DOHH2 (cell line): ENCODE results near the gene PGD.

Source experiments
- H3F3A ChIP-seq: fragments of 200-600 bp; sonication (generic), shearing (Covaris generic); 2 replicates; pipeline ENCODE4 v1.6.0; 2016; ENCODE audit warnings: antibody characterized with exemption, mild to moderate bottlenecking; ENCODE audit not compliant: control insufficient read depth, insufficient read depth
- H3K27ac ChIP-seq: fragments of 200-600 bp; sonication (generic); 2 replicates; pipeline ENCODE4 v1.5.1; 2014; ENCODE audit warnings: low read depth, mild to moderate bottlenecking, low read length, moderate library complexity
- H3K27me3 ChIP-seq: fragments of 200-600 bp; sonication (generic); 2 replicates; pipeline ENCODE4 v1.6.1; 2014; ENCODE audit warnings: mild to moderate bottlenecking, low read length, mixed read lengths; ENCODE audit not compliant: control insufficient read depth
- H3K36me3 ChIP-seq: fragments of 200-600 bp; sonication (generic); 2 replicates; pipeline ENCODE4 v1.6.1; 2014; ENCODE audit warnings: mild to moderate bottlenecking, low read length, moderate library complexity, mixed read lengths; ENCODE audit not compliant: control insufficient read depth
- H3K4me1 ChIP-seq: fragments of 200-600 bp; sonication (generic); 2 replicates; pipeline ENCODE4 v1.6.1; 2014; ENCODE audit warnings: mild to moderate bottlenecking, low read length, mixed read lengths; ENCODE audit not compliant: control insufficient read depth
- H3K4me2 ChIP-seq: fragments of 200-600 bp; sonication (generic); 2 replicates; pipeline ENCODE4 v1.6.0; 2014; ENCODE audit warnings: mild to moderate bottlenecking, low read length, moderate library complexity
- H3K4me3 ChIP-seq: fragments of 200-600 bp; sonication (generic); 2 replicates; pipeline ENCODE4 v1.5.1; 2014; ENCODE audit warnings: mild to moderate bottlenecking, low read length, mixed read lengths
- H3K79me2 ChIP-seq: fragments of 200-600 bp; sonication (generic); 2 replicates; pipeline ENCODE4 v1.6.1; 2014; ENCODE audit warnings: mild to moderate bottlenecking, low read length, mixed read lengths; ENCODE audit not compliant: control insufficient read depth
- H3K9me2 ChIP-seq: fragments of 200-600 bp; sonication (generic); replicated peaks from 2 replicates; pipeline ENCODE4 v1.6.1; 2014; ENCODE audit warnings: mild to moderate bottlenecking, low read length, mixed read lengths; ENCODE audit not compliant: control insufficient read depth
- H3K9me3 ChIP-seq: fragments of 200-600 bp; sonication (generic); 2 replicates; pipeline ENCODE4 v1.6.1; 2014; ENCODE audit warnings: antibody characterized with exemption, low read length, mixed read lengths; ENCODE audit not compliant: control insufficient read depth, insufficient read depth
- H4K20me1 ChIP-seq: fragments of 200-600 bp; sonication (generic); 2 replicates; pipeline ENCODE4 v1.6.0; 2014; ENCODE audit warnings: low read depth, mild to moderate bottlenecking, antibody characterized with exemption, low read length, moderate library complexity; ENCODE audit not compliant: control insufficient read depth, insufficient read depth
- CTCF ChIP-seq: fragments of 200-600 bp; sonication (generic); IDR thresholded peaks from one replicate; pipeline ENCODE4 v1.5.1; 2014; ENCODE audit warnings: antibody characterized with exemption, mild to moderate bottlenecking, low read depth, low read length; ENCODE audit not compliant: poor library complexity, severe bottlenecking
- EZH2phosphoT487 ChIP-seq: fragments of 200-600 bp; sonication (generic); IDR thresholded peaks from 2 replicates; pipeline ENCODE4 v1.6.1; 2017; ENCODE audit warnings: borderline replicate concordance, mild to moderate bottlenecking, antibody characterized with exemption, low read length, moderate library complexity, mixed read lengths

PGD gene

GRCh38 chr1:10459184-10459583, 60.3 kb downstream of the PGD start:
- peaks cover 7% of the 10 kb centered on the region; the same call in 1 of the 2 replicates for H3K4me1 ChIP-seq

GRCh38 chr1:10467078-10467477, 68.2 kb downstream of the PGD start:
- Histone ChIP-seq H3K9me3 (no peaks in the 10 kb centered on the region), H3K9me2 (no peaks in the 10 kb centered on the region), H3K27ac (no peak overlapping the region), H3K4me1 (peaks cover 7% of the 10 kb centered on the region), H3K27me3 (no peaks in the 10 kb centered on the region), H3K79me2 (peaks cover 29% of the 10 kb centered on the region), H3F3A (no peaks in the 10 kb centered on the region), H4K20me1 (peaks cover 4% of the 10 kb centered on the region; the same call in 1 of the 2 replicates), H3K4me2 (no peak overlapping the region), H3K4me3 (no peak overlapping the region), H3K36me3 (peaks cover 71% of the 10 kb centered on the region)
- no peak for TF ChIP-seq CTCF
- TF ChIP-seq EZH2phosphoT487 = no peak

More at GRCh38 chr1:10459184-10459583, 60.3 kb downstream of the PGD start:
- Histone ChIP-seq H3F3A (0 out of 2 replicates have a peak, but pooled peaks cover 2% of the 10 kb centered on the region), H3K27ac (no peak overlapping the region), H3K27me3 (no peaks in the 10 kb centered on the region), H3K79me2 (no peaks in the 10 kb centered on the region), H3K9me2 (no peaks in the 10 kb centered on the region), H3K4me2 (no peak overlapping the region), H3K36me3 (peaks cover 37% of the 10 kb centered on the region), H4K20me1 (no peaks in the 10 kb centered on the region), H3K9me3 (no peaks in the 10 kb centered on the region), H3K4me3 (no peak overlapping the region)
- TF ChIP-seq CTCF (no peak), EZH2phosphoT487 (no peak)

- H3F3A ChIP-seq = peaks cover 19% of the 10 kb centered on the region
- peaks cover 4% of the 10 kb centered on the region; the same call in 1 of the 2 replicates for H4K20me1 ChIP-seq
- H3K9me2 ChIP-seq = no peaks in the 10 kb centered on the region
- H3K9me3 ChIP-seq = no peaks in the 10 kb centered on the region
- no peak overlapping the region for H3K27ac ChIP-seq
- H3K27me3 ChIP-seq = no peaks in the 10 kb centered on the region
- peaks cover 40% of the 10 kb centered on the region for H3K79me2 ChIP-seq
- H3K36me3 ChIP-seq = peaks cover 50% of the 10 kb centered on the region
- H3K4me2 ChIP-seq = no peak overlapping the region
- no peak overlapping the region for H3K4me3 ChIP-seq
- H3K4me1 ChIP-seq = peaks cover 27% of the 10 kb centered on the region
- no peak for TF ChIP-seq CTCF
- TF ChIP-seq EZH2phosphoT487 = no peak
Measured at GRCh38 chr1:10470043-10470442, 71.2 kb downstream of the PGD start.
